Right cardiac atrium (tissue), 5 donors: ENCODE measurements around the gene CIROP. TPM values are rescaled to one million over a fixed set of nuclear protein-coding genes. Genes with fewer than 3 reads are reported as not detected.

ENCODE experiments used
- ATAC-seq, 2 donors: fragments of 200-7000 bp; cut with Tn5 transposase; one replicate each; pipeline versions ENCODE4 v1.8.0 to v1.9.1; 2020; ENCODE audit warnings: moderate library complexity in 2 of 2, mild to moderate bottlenecking in 1 of 2
- DNase-seq, 3 donors: peaks; one replicate each; pipeline ENCODE4 v3.0.0-alpha.2; 2020
- H3K27ac ChIP-seq: one replicate; pipeline ENCODE4 v1.5.1; 2013; ENCODE audit warnings: mild to moderate bottlenecking, low read length, control low read depth, moderate library complexity
- H3K27me3 ChIP-seq: one replicate; pipeline ENCODE4 v1.6.1; 2013; ENCODE audit not compliant: control insufficient read depth, insufficient read depth
- H3K4me1 ChIP-seq: one replicate; pipeline ENCODE4 v1.6.1; 2013; ENCODE audit warnings: low read length; ENCODE audit not compliant: control insufficient read depth, insufficient read depth
- H3K4me3 ChIP-seq: one replicate; pipeline ENCODE4 v1.5.1; 2013; ENCODE audit warnings: low read length, control low read depth
- H3K9me3 ChIP-seq: one replicate; pipeline ENCODE4 v1.6.1; 2013; ENCODE audit warnings: low read length; ENCODE audit not compliant: control insufficient read depth
- WGBS: extraction: QIAGEN DNeasy Blood & Tissue Kit; methylation state at CpG from one replicate; pipeline ENCODE4 v1.1.7; 2013; 5-methylcytosine and 5-hydroxymethylcytosine counted together
- intact Hi-C, 4 donors: fragments of 100-400 bp; cut with DNase I; formaldehyde crosslinking; loops; one replicate each; pipeline versions ENCODE4 v1.11.0 to v1.14.0; 2022 to 2023
- polyA plus RNA-seq: library from polyadenylated mRNA; stranded (reverse); fragments of 200-250 nt; gene quantifications from one replicate; pipeline ENCODE4 v1.2.3, GENCODE V29; 2013
- total RNA-seq, 4 donors: library from RNA; stranded (reverse); fragmentation: NEBNext Ultra II Directional; extraction: Animal tissue kit (Norgen Biotek cat#: 25700); gene quantifications; one replicate each; pipeline ENCODE4 v1.2.1, GENCODE V29; 2021
- donor health status: healthy with polysubstance abuse.
- donor health status: DM: no; HTN: yes; CAD: no.
- donor health status: DM: no; HTN: no; CAD: no.
- donor health status: DM: no; HTN: yes; CAD: no; lungs with severe emphysema.
- donor health status: DM: yes; HTN: yes; CAD: no.

Gene CIROP
- total and polyA plus RNA-seq, 5 donors = not detected

GRCh38 chr14:23071244-23071920 is 33.4 kb downstream of the CIROP start:
- H3K4me1 ChIP-seq = peaks cover 4% of the 10 kb centered on the region
- peak; percentile 86 to 93 (median 92) for DNase-seq
- no peaks in the 10 kb centered on the region for H3K9me3 ChIP-seq
- 1% methylated on average over 14 of the region's 14 CpGs for WGBS
- no peaks in the 10 kb centered on the region for H3K27me3 ChIP-seq
- intact Hi-C loops = no loop called here
- H3K27ac ChIP-seq = peak overlapping the region; percentile 87
- peak overlapping the region; percentile 84 for H3K4me3 ChIP-seq
- ATAC-seq = peak; percentile 93 to 95

GRCh38 chr14:23070262-23071129 is 34.3 kb downstream of the CIROP start:
- WGBS = 9% methylated on average over 10 of the region's 10 CpGs
- ATAC-seq = no peak
- H3K27me3 ChIP-seq = no peaks in the 10 kb centered on the region
- H3K4me1 ChIP-seq = peaks cover 4% of the 10 kb centered on the region
- H3K27ac ChIP-seq = peak overlapping the region; percentile 51
- H3K9me3 ChIP-seq = no peaks in the 10 kb centered on the region
- intact Hi-C loops = no loop called here
- peak overlapping the region; percentile 84 for H3K4me3 ChIP-seq
- peak in 1 of 3 donors; percentile 29 for DNase-seq

GRCh38 chr14:23069413-23069806 is 35.4 kb downstream of the CIROP start:
- Histone ChIP-seq H3K4me1 (peaks cover 4% of the 10 kb centered on the region), H3K9me3 (no peaks in the 10 kb centered on the region), H3K4me3 (no peak overlapping the region), H3K27me3 (no peaks in the 10 kb centered on the region), H3K27ac (peak overlapping the region; percentile 10)
- 87% methylated on average over 4 of the region's 4 CpGs for WGBS
- intact Hi-C loops = no loop called here
- DNase-seq = peak in 1 of 3 donors; percentile 37
- ATAC-seq = no peak

- ATAC-seq = peak; percentile 66 to 68
- H3K4me1 ChIP-seq = peaks cover 4% of the 10 kb centered on the region
- intact Hi-C loops = no loop called here
These were observed 35.9 kb downstream of the CIROP start for GRCh38 chr14:23068789-23069412.

GRCh38 chr14:23067847-23068788 is 36.7 kb downstream of the CIROP start:
- Histone ChIP-seq H3K4me3 (no peak overlapping the region), H3K4me1 (peaks cover 4% of the 10 kb centered on the region), H3K27me3 (no peaks in the 10 kb centered on the region), H3K27ac (no peak overlapping the region), H3K9me3 (no peaks in the 10 kb centered on the region)
- ATAC-seq = no peak
- intact Hi-C loops = no loop called here
- 73% methylated on average over 14 of the region's 14 CpGs for WGBS
- DNase-seq = peak in 2 of 3 donors; percentile 41 to 49

More at GRCh38 chr14:23068789-23069412, 35.9 kb downstream of the CIROP start:
- DNase-seq = peak; percentile 68 to 84 (median 74)
- H3K9me3 ChIP-seq = no peaks in the 10 kb centered on the region
- no peak overlapping the region for H3K4me3 ChIP-seq
- H3K27ac ChIP-seq = no peak overlapping the region
- 27% methylated on average over 8 of the region's 8 CpGs for WGBS
- no peaks in the 10 kb centered on the region for H3K27me3 ChIP-seq

GRCh38 chr14:23066855-23067744 is 37.7 kb downstream of the CIROP start:
- DNase-seq = peak in 2 of 3 donors; percentile 29 to 61

GRCh38 chr14:23066368-23066767 is 38.4 kb downstream of the CIROP start:
- Histone ChIP-seq H3K4me1 (peaks cover 5% of the 10 kb centered on the region), H3K9me3 (no peaks in the 10 kb centered on the region), H3K27ac (no peak overlapping the region), H3K27me3 (no peaks in the 10 kb centered on the region), H3K4me3 (no peak overlapping the region)
- no peak for ATAC-seq
- no peak for DNase-seq
- intact Hi-C loops = no loop called here
- WGBS = 86% methylated on average over 3 of the region's 3 CpGs

More at GRCh38 chr14:23066855-23067744, 37.7 kb downstream of the CIROP start:
- Histone ChIP-seq H3K9me3 (no peaks in the 10 kb centered on the region), H3K4me1 (peaks cover 5% of the 10 kb centered on the region), H3K27me3 (no peaks in the 10 kb centered on the region), H3K27ac (no peak overlapping the region), H3K4me3 (no peak overlapping the region)
- intact Hi-C loops = no loop called here
- ATAC-seq = no peak
- 87% methylated on average over 23 of the region's 23 CpGs for WGBS

- no peaks in the 10 kb centered on the region for H3K27me3 ChIP-seq
- no peaks in the 10 kb centered on the region for H3K9me3 ChIP-seq
- 92% methylated on average over 5 of the region's 5 CpGs for WGBS
- ATAC-seq (no peak), DNase-seq (no peak)
- H3K4me1 ChIP-seq = peaks cover 5% of the 10 kb centered on the region
- H3K27ac ChIP-seq = no peak overlapping the region
- intact Hi-C loops = no loop called here
- no peak overlapping the region for H3K4me3 ChIP-seq
These were observed 41.2 kb downstream of the CIROP start for GRCh38 chr14:23063601-23064000.

- 14% methylated on average over 4 of the region's 4 CpGs for WGBS
These were observed 42.8 kb downstream of the CIROP start for GRCh38 chr14:23062002-23062401.

More at GRCh38 chr14:23062002-23062401, 42.8 kb downstream of the CIROP start:
- no peaks in the 10 kb centered on the region for H3K9me3 ChIP-seq
- intact Hi-C loops = no loop called here
- ATAC-seq (peak; percentile 37 to 60), DNase-seq (peak in 2 of 3 donors; percentile 57 to 71)
- H3K4me1 ChIP-seq = peaks cover 5% of the 10 kb centered on the region
- no peak overlapping the region for H3K4me3 ChIP-seq
- H3K27ac ChIP-seq = no peak overlapping the region
- no peaks in the 10 kb centered on the region for H3K27me3 ChIP-seq
